Fibroblast of mammary gland (primary cell): ENCODE data around the gene GAN.
A peak's percentile ranks its signal among the peaks of the same experiment; 100 is the strongest.
"Not testable (repeated sequence)": the region's sequence is repeated elsewhere in the genome, so short reads cannot be mapped to it uniquely, and the experiment has no call there.

Experiments
- DNase-seq: peaks from one replicate; pipeline ENCODE4 v3.0.0-alpha.2; 2010; ENCODE audit warnings: low read depth
- H3K4me3 ChIP-seq: 2 replicates; pipeline ENCODE4 v1.5.1; 2011; ENCODE audit warnings: low read depth, mild to moderate bottlenecking, low read length, moderate library complexity; ENCODE audit not compliant: control insufficient read depth
- CTCF ChIP-seq: conservative IDR thresholded peaks from 2 replicates; pipeline ENCODE4 v1.5.1; 2011; ENCODE audit warnings: low read depth, low read length, inconsistent platforms; ENCODE audit not compliant: control insufficient read depth, insufficient read depth

The GAN gene

GRCh38 chr16:81397058-81397878 is 82.5 kb downstream of the GAN start:
- no peak overlapping the region for H3K4me3 ChIP-seq
- no peak for DNase-seq
- TF ChIP-seq CTCF, result no peak

- no peak for TF ChIP-seq CTCF
- DNase-seq, result no peak
- H3K4me3 ChIP-seq, result no peak overlapping the region
Observed at GRCh38 chr16:81397879-81398520, 83.2 kb downstream of the GAN start.

- no peak for DNase-seq
- H3K4me3 ChIP-seq, result no peak overlapping the region
- no peak for TF ChIP-seq CTCF
Observed at GRCh38 chr16:81399909-81400308, 85.1 kb downstream of the GAN start.

- peak; percentile 66 for DNase-seq
- H3K4me3 ChIP-seq, result no peak overlapping the region
- TF ChIP-seq CTCF, result no peak
Observed at GRCh38 chr16:81401035-81401950, 86.5 kb downstream of the GAN start.

- H3K4me3 ChIP-seq, result no peak overlapping the region
- no peak for TF ChIP-seq CTCF
- DNase-seq, result no peak
Observed at GRCh38 chr16:81403208-81403600, 88.4 kb downstream of the GAN start.

GRCh38 chr16:81403601-81404391 is 89.0 kb downstream of the GAN start:
- H3K4me3 ChIP-seq, result peak overlapping the region; percentile 7
- TF ChIP-seq CTCF, result peak; percentile 84
- peak; percentile 50 for DNase-seq

- not testable (repeated sequence) for H3K4me3 ChIP-seq, DNase-seq
Observed at GRCh38 chr16:81405002-81405401, 90.2 kb downstream of the GAN start.
